HCT116 (cell line): ENCODE data around the gene ALDH3A1. TPM values are rescaled to one million over a fixed set of nuclear protein-coding genes. Genes with fewer than 3 reads are reported as not detected.

Experiments
- ATAC-seq: fragments of 200-7000 bp; cut with Tn5 transposase; 2 replicates; pipeline ENCODE4 v1.9.1; 2020; ENCODE audit warnings: mild to moderate bottlenecking, moderate library complexity
- BruUV-seq: library from RNA; stranded (reverse); fragments of 400-500 nt; replicated peaks from 2 replicates; lab custom pipeline; 2021; lab: Mats Ljungman, UMichigan
- CTCF ChIA-PET: fragments of 300-600 bp; sonication (Branson Sonifier 250); formaldehyde crosslinking; loops from one replicate; lab custom pipeline; 2021; ENCODE audit warnings: antibody characterized with exemption; lab: Charles Lee
- POLR2A ChIA-PET: fragments of 300-600, 350-600 bp; sonication (Branson Sonifier 250); formaldehyde crosslinking; loops from one replicate; lab custom pipeline; 2021; ENCODE audit warnings: antibody characterized with exemption; lab: Charles Lee
- RAD21 ChIA-PET, 2 experiments: fragments of 300-600 bp; sonication (Branson Sonifier 250); formaldehyde crosslinking; loops; one replicate each; lab custom pipeline; 2023; ENCODE audit warnings: low total read pairs in 2 of 2; ENCODE audit not compliant: uncharacterized antibody in 2 of 2, unreplicated experiment in 2 of 2, low non-redundant PET in 1 of 2; lab: Charles Lee
- DNase-seq: peaks from one replicate; pipeline ENCODE4 v3.0.0-alpha.2; 2010; ENCODE audit warnings: low read depth, low spot score
- H2AFZ ChIP-seq: fragments of 200-600 bp; shearing (Covaris generic), sonication (generic); 2 replicates; pipeline ENCODE4 v1.6.1; 2017; ENCODE audit warnings: low read depth, mixed run types, mixed read lengths, antibody characterized with exemption, low read length; ENCODE audit not compliant: poor library complexity, severe bottlenecking
- H3K27ac ChIP-seq: 2 replicates; pipeline ENCODE4 v1.5.1; 2012; ENCODE audit warnings: low read depth, low read length
- H3K27me3 ChIP-seq: fragments of 200-600 bp; sonication (generic); 2 replicates; pipeline ENCODE4 v1.6.1; 2016; ENCODE audit warnings: mixed run types, low read length, mixed read lengths; ENCODE audit not compliant: insufficient read depth
- H3K36me3 ChIP-seq, 2 experiments: fragments of 200-500 bp in 1 of 2; fragments of 200-600 bp in 1 of 2; sonication (Bioruptor generic) in 1 of 2; sonication (generic) in 1 of 2; 2 replicates each; pipeline versions ENCODE4 v1.5.1 to v1.6.1; 2014 to 2016; ENCODE audit warnings: low read length in 2 of 2, inconsistent platforms in 1 of 2, mixed read lengths in 1 of 2, mixed run types in 1 of 2; ENCODE audit not compliant: insufficient read depth in 2 of 2, control insufficient read depth in 1 of 2
- H3K4me1 ChIP-seq, 2 experiments: fragments of 200-600 bp in 1 of 2; sonication (generic) in 1 of 2; 2 replicates each; pipeline versions ENCODE4 v1.5.1 to v1.6.1; 2012 to 2017; ENCODE audit warnings: low read length in 2 of 2, inconsistent platforms in 1 of 2, mild to moderate bottlenecking in 1 of 2, mixed read lengths in 1 of 2, mixed run types in 1 of 2, moderate library complexity in 1 of 2; ENCODE audit not compliant: insufficient read depth in 2 of 2, control insufficient read depth in 1 of 2
- H3K4me2 ChIP-seq: fragments of 200-600 bp; sonication (generic); 2 replicates; pipeline ENCODE4 v1.6.1; 2017; ENCODE audit warnings: mixed run types, low read length, mixed read lengths
- H3K4me3 ChIP-seq, 2 experiments: fragments of 200-600 bp in 1 of 2; sonication (generic) in 1 of 2; replicated peaks in 1 of 2; 2 replicates each; pipeline ENCODE4 v1.5.1; 2011 to 2016; ENCODE audit warnings: low read length in 2 of 2, control low read depth in 1 of 2, low read depth in 1 of 2, mild to moderate bottlenecking in 1 of 2, mixed read lengths in 1 of 2, mixed run types in 1 of 2
- H3K79me2 ChIP-seq: fragments of 200-600 bp; sonication (generic); 2 replicates; pipeline ENCODE4 v1.6.1; 2017; ENCODE audit warnings: mild to moderate bottlenecking, mixed run types, low read length, moderate library complexity, mixed read lengths; ENCODE audit not compliant: insufficient read depth
- H3K9ac ChIP-seq: fragments of 200-600 bp; sonication (generic); 2 replicates; pipeline ENCODE4 v1.6.1; 2016; ENCODE audit warnings: low read length, mixed read lengths
- H3K9me2 ChIP-seq: fragments of 200-600 bp; sonication (generic), shearing (Covaris generic); 2 replicates; pipeline ENCODE4 v1.6.1; 2017; ENCODE audit warnings: mixed run types, mild to moderate bottlenecking, moderate library complexity; ENCODE audit not compliant: insufficient read depth
- H3K9me3 ChIP-seq, 2 experiments: fragments of 200-500 bp in 1 of 2; fragments of 200-600 bp in 1 of 2; sonication (Bioruptor generic) in 1 of 2; sonication (generic) in 1 of 2; 2 replicates each; pipeline ENCODE4 v1.6.1; 2014 to 2017; ENCODE audit warnings: low read length in 2 of 2, mixed read lengths in 2 of 2, inconsistent platforms in 1 of 2, low read depth in 1 of 2, mild to moderate bottlenecking in 1 of 2, mixed run types in 1 of 2, moderate library complexity in 1 of 2; ENCODE audit not compliant: control insufficient read depth in 1 of 2, insufficient read depth in 1 of 2
- H4K20me1 ChIP-seq: fragments of 200-600 bp; sonication (generic), shearing (Covaris generic); 2 replicates; pipeline ENCODE4 v1.6.1; 2017; ENCODE audit warnings: mixed run types, mild to moderate bottlenecking, moderate library complexity; ENCODE audit not compliant: insufficient read depth
- CBX3 ChIP-seq: IDR thresholded peaks from 2 replicates; pipeline ENCODE4 v1.6.1; 2012; ENCODE audit warnings: low read depth
- CEBPB ChIP-seq: IDR thresholded peaks from 2 replicates; pipeline ENCODE4 v1.6.1; 2012; ENCODE audit warnings: low read depth
- EGR1 ChIP-seq: IDR thresholded peaks from 2 replicates; pipeline ENCODE4 v1.6.1; 2012; ENCODE audit warnings: low read depth
- ELF1 ChIP-seq: IDR thresholded peaks from 2 replicates; pipeline ENCODE4 v1.6.1; 2012; ENCODE audit warnings: low read depth, borderline replicate concordance
- EZH2 ChIP-seq: fragments of 200-600 bp; sonication (generic); IDR thresholded peaks from 2 replicates; pipeline ENCODE4 v1.6.1; 2017; ENCODE audit warnings: antibody characterized with exemption, mixed run types
- EZH2phosphoT487 ChIP-seq: fragments of 200-600 bp; IDR thresholded peaks from 2 replicates; pipeline ENCODE4 v1.6.1; 2018; ENCODE audit warnings: antibody characterized with exemption, borderline replicate concordance
- FOSL1 ChIP-seq: IDR thresholded peaks from 2 replicates; pipeline ENCODE4 v1.6.1; 2012; ENCODE audit warnings: low read depth
- SP1 ChIP-seq: IDR thresholded peaks from 2 replicates; pipeline ENCODE4 v1.6.1; 2012; ENCODE audit warnings: low read depth
- YY1 ChIP-seq: IDR thresholded peaks from 2 replicates; pipeline ENCODE4 v1.6.1; 2011; ENCODE audit warnings: low read length, low read depth, moderate library complexity, mild to moderate bottlenecking; ENCODE audit not compliant: insufficient replicate concordance; ENCODE audit errors: extremely low read depth
- ZFX ChIP-seq: fragments of 450-650 bp; IDR thresholded peaks from 2 replicates; pipeline ENCODE4 v1.6.1; 2017
- ZNF274 ChIP-seq: fragments of 200-500 bp; sonication (Bioruptor generic); IDR thresholded peaks from 2 replicates; pipeline ENCODE4 v1.6.1; 2014; ENCODE audit warnings: mild to moderate bottlenecking, low read depth, low read length, inconsistent platforms
- intact Hi-C: fragments of 100-400 bp; cut with micrococcal nuclease; formaldehyde crosslinking; loops from 2 replicates; pipeline ENCODE4 v1.10.0; 2022
- total RNA-seq: library from RNA; stranded (reverse); gene quantifications from one replicate; pipeline ENCODE4 v1.2.1, GENCODE V29; 2021; ENCODE audit not compliant: unreplicated experiment
- TF ChIP-seq, protein P1 (sequence below): IDR thresholded peaks from 2 replicates; pipeline ENCODE4 v1.6.1; 2012
- TF ChIP-seq, protein P2 (sequence below), 3 experiments: fragments of 200-600 bp in 1 of 3; sonication (generic) in 1 of 3; IDR thresholded peaks in 2 of 3; conservative IDR thresholded peaks in 1 of 3; 2 replicates each; pipeline ENCODE4 v1.5.1; 2012 to 2017; ENCODE audit warnings: low read depth in 2 of 3, low read length in 2 of 3, antibody characterized with exemption in 1 of 3, borderline replicate concordance in 1 of 3, control low read depth in 1 of 3, mild to moderate bottlenecking in 1 of 3, mixed read lengths in 1 of 3, mixed run types in 1 of 3, moderate library complexity in 1 of 3; ENCODE audit not compliant: insufficient read depth in 1 of 3
- TF ChIP-seq, protein P3 (sequence below): IDR thresholded peaks from 2 replicates; pipeline ENCODE4 v1.6.1; 2011; ENCODE audit warnings: mild to moderate bottlenecking, low read length, moderate library complexity; ENCODE audit not compliant: insufficient replicate concordance; ENCODE audit errors: extremely low read depth
- TF ChIP-seq, protein P4 (sequence below): IDR thresholded peaks from 2 replicates; pipeline ENCODE4 v1.6.1; 2012; ENCODE audit warnings: low read depth

ALDH3A1 gene
- total RNA-seq, 1 experiment from 2014 or later = 0.86 TPM

DNA sequence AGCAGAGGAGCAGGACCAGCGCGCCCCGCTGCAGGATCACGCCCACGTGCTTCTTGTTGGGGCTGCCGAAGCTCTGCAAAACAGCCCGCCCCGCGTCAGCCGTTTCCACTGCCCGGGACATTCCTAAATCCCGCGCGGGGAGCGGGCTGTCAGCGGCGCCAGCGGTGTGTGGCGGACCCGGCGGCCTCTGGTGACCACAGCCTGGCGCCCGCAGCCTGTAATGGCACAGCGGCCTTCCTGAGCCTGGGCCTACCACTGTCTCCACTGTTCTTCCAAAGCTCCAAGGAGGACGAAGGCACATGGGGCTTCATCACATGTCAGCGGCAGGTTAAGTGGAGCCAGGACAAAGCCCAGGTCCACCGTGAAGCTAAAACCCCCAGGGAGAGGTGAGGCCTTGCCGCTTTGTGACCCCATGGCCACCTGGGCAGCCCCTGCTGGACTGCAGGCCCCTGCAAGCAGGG, 34.2 kb downstream of the ALDH3A1 start:
- DNase-seq = no peak
- H3K79me2 ChIP-seq = no peaks in the 10 kb centered on the region
- no peak for ATAC-seq
- no peaks in the 10 kb centered on the region for H4K20me1 ChIP-seq
- H3K4me2 ChIP-seq = no peak overlapping the region
- H3K4me1 ChIP-seq = peaks cover 0 to 10% of the 10 kb centered on the region in 2 experiments; a peak in 3 of 4 replicates
- no peaks in the 10 kb centered on the region for H3K9me3 ChIP-seq
- no peak overlapping the region for H2AFZ ChIP-seq
- no peaks in the 10 kb centered on the region for H3K9me2 ChIP-seq
- ChIA-PET POLR2A (no interaction called here), CTCF (interaction anchor here (0.6 to 1.1 kb wide), 3 partner anchors 48 to 168 kb away, joined by 3 to 4 read pairs (median 4); no protein-coding TSS in a partner anchor), RAD21 (no interaction called here)
- H3K36me3 ChIP-seq = no peaks in the 10 kb centered on the region
- no TSS peak for BruUV-seq
- H3K4me3 ChIP-seq = no peak overlapping the region
- H3K27me3 ChIP-seq = no peaks in the 10 kb centered on the region
- H3K27ac ChIP-seq = no peak overlapping the region
- no peak overlapping the region for H3K9ac ChIP-seq
- no peak for TF ChIP-seq ZNF274
- TF ChIP-seq, protein P1, sequence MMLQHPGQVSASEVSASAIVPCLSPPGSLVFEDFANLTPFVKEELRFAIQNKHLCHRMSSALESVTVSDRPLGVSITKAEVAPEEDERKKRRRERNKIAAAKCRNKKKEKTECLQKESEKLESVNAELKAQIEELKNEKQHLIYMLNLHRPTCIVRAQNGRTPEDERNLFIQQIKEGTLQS = no peak
- no peak for TF ChIP-seq EZH2phosphoT487
- no peak for TF ChIP-seq CEBPB
- TF ChIP-seq, protein P2, sequence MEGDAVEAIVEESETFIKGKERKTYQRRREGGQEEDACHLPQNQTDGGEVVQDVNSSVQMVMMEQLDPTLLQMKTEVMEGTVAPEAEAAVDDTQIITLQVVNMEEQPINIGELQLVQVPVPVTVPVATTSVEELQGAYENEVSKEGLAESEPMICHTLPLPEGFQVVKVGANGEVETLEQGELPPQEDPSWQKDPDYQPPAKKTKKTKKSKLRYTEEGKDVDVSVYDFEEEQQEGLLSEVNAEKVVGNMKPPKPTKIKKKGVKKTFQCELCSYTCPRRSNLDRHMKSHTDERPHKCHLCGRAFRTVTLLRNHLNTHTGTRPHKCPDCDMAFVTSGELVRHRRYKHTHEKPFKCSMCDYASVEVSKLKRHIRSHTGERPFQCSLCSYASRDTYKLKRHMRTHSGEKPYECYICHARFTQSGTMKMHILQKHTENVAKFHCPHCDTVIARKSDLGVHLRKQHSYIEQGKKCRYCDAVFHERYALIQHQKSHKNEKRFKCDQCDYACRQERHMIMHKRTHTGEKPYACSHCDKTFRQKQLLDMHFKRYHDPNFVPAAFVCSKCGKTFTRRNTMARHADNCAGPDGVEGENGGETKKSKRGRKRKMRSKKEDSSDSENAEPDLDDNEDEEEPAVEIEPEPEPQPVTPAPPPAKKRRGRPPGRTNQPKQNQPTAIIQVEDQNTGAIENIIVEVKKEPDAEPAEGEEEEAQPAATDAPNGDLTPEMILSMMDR (IDR thresholded peaks at IDR 0.05 in 2 of 3, conservative IDR thresholded peaks at IDR 0.05 in 1 of 3; ENCODE audit: borderline replicate concordance in 1 of 3, insufficient read depth in 1 of 3, low read depth in 2 of 3, low read length in 2 of 3) = no peak
- TF ChIP-seq, protein P3, sequence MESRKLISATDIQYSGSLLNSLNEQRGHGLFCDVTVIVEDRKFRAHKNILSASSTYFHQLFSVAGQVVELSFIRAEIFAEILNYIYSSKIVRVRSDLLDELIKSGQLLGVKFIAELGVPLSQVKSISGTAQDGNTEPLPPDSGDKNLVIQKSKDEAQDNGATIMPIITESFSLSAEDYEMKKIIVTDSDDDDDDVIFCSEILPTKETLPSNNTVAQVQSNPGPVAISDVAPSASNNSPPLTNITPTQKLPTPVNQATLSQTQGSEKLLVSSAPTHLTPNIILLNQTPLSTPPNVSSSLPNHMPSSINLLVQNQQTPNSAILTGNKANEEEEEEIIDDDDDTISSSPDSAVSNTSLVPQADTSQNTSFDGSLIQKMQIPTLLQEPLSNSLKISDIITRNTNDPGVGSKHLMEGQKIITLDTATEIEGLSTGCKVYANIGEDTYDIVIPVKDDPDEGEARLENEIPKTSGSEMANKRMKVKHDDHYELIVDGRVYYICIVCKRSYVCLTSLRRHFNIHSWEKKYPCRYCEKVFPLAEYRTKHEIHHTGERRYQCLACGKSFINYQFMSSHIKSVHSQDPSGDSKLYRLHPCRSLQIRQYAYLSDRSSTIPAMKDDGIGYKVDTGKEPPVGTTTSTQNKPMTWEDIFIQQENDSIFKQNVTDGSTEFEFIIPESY = no peak
- TF ChIP-seq YY1 = no peak
- no peak for TF ChIP-seq ZFX
- no peak for TF ChIP-seq FOSL1
- TF ChIP-seq EGR1 = no peak
- no peak for TF ChIP-seq EZH2
- TF ChIP-seq, protein P4, sequence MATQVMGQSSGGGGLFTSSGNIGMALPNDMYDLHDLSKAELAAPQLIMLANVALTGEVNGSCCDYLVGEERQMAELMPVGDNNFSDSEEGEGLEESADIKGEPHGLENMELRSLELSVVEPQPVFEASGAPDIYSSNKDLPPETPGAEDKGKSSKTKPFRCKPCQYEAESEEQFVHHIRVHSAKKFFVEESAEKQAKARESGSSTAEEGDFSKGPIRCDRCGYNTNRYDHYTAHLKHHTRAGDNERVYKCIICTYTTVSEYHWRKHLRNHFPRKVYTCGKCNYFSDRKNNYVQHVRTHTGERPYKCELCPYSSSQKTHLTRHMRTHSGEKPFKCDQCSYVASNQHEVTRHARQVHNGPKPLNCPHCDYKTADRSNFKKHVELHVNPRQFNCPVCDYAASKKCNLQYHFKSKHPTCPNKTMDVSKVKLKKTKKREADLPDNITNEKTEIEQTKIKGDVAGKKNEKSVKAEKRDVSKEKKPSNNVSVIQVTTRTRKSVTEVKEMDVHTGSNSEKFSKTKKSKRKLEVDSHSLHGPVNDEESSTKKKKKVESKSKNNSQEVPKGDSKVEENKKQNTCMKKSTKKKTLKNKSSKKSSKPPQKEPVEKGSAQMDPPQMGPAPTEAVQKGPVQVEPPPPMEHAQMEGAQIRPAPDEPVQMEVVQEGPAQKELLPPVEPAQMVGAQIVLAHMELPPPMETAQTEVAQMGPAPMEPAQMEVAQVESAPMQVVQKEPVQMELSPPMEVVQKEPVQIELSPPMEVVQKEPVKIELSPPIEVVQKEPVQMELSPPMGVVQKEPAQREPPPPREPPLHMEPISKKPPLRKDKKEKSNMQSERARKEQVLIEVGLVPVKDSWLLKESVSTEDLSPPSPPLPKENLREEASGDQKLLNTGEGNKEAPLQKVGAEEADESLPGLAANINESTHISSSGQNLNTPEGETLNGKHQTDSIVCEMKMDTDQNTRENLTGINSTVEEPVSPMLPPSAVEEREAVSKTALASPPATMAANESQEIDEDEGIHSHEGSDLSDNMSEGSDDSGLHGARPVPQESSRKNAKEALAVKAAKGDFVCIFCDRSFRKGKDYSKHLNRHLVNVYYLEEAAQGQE = no peak
- TF ChIP-seq ELF1 = no peak
- no peak for TF ChIP-seq CBX3
- no peak for TF ChIP-seq SP1
- intact Hi-C loops = no loop called here
